Inflammatory macrophage treated with lipopolysaccharide for 4 hours (primary cell): Measurements from ENCODE around the gene ARSB.
A peak's percentile ranks its signal among the peaks of the same experiment; 100 is the strongest.
"Not testable (repeated sequence)": the region's sequence is repeated elsewhere in the genome, so short reads cannot be mapped to it uniquely, and the experiment has no call there.

Experiments used
- DNase-seq: peaks from one replicate; pipeline ENCODE4 v3.0.0-alpha.2; 2020

The ARSB gene

DNA sequence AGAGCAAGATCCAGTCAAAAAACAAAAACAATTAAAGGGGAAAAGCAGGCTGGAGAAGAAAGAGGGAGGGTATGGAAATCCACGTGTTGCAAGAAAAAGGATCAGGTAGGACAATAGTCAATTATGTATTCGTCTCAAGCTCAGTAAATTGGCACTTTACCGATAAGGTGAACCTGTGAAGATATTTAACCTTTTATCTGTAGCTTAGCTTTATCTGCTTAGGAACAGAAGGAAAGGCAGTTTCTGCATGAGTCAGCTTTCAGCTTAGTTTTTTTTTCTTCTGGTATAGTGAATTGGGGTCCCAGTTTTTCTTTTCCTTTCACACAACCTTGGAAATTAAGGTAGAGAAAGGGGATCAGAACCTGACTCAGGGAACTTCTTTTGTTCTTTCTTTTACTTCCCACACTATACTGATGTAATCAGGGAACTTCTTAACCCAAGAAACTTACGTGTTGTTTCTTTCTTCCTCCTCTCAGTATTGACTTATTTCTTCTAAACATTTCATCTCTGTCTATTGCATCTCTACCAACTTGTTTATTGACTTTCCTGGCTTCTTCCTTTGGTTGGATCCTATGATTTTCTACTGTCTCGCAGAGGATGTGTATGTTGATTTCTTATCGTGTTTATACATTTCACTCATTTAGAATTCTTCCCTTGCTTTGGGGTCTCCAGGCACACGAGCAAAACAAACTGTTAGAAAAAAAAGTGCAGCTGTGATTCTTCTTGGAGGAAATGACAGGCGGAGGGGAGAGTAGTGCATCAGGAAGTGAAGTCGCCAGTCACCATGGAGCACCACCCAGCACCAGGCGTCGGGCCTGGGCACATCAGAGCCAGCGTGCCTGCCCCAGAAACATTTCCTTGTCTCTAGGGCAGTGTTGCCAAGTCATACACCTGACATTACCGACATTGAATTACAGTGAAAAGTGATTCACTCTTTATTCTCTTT, 213.6 kb downstream of the ARSB start:
- peak; percentile 75 for DNase-seq

DNA sequence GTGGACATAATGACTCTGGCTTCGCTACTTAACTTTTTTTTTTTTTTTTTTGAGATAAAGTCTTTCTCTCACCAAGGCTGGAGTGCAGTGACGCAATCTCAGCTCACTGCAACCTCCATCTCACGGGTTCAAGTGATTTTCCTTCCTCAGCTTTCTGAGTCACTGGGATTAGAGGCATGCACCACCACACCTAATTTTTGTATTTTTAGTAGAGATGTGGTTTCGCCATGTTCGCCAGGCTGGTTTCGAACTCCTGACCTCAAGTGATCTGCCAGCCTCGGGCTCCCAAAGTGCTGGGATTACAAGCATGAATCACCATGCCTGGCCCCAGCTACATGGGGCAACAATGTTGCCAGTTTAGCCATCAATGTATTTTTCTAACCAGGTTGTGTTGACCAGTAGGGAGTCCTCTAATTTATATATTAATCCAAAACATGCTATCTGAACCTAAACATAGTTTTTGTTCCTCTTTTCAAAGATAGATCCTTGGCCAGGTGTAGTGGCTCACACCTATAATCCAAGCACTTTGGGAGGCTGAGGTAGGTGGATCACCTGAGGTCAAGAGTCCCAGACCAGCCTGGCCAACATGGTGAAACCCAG, 216.2 kb downstream of the ARSB start:
- no peak for DNase-seq

DNA sequence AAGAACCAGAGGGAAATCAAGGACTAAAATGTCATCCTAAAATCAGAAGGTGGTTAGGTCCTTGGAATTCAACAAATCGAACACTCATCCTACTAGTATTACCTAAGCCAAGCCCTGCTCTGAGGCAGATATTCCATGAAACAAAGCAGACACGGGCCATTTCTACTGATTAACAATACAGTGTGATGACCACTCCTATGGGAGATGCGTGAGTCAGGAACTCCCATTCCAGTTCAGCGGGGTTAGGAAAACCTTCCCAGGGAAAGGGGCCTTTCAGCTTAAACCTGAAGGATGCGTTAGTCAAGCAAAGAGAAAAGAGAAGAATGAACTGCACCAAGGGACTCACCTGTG, 218.7 kb downstream of the ARSB start:
- no peak for DNase-seq

DNA sequence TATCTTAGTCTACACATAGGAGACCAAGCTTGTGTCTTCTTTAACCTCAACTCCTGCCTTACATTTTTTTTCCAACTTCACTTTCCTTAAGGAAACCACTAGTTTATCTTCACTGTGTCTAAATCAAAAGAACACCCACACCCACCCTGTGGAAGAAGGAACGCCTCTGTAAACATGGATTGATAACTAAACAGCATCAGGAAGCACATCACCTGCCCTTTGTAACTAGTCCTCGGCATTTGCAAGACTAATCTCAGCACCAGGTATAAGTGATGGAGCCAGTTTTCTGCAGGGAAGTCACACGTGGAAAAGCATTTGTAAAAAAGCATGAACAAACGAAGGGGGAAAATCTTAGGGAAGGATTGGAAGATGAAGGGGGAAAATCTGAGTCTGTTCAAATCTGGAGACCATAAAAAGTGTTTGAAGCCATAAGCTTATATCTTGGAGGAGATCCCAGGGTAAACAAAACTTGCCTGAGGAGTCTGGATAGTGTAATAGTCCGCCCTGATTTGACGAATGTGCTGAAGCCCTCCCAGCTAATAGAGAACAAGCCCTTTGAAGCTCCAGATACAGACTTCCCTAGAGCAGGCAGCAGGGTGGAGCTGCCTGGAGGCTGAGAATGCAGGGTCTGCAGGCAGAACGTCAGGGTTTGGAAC, 219.2 kb downstream of the ARSB start:
- no peak for DNase-seq

DNA sequence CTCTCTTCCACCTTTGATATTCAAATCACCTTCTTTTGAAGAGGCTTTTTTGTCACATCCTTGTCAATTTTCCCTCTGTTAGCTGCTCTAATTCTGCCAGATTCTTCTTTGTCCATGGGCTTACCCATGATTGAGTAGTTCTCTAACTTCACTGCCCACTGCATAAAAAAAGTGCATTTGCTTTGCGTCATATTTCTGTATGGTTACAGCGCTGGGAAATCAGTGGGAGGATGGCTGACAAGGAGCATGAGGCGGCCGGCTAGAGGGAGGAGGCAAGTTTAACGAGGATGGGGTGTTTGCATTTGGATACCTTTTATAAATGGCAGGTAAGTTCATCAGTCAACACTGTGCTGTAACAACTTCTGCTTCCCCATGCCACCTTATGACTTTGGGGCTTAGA, 220.0 kb downstream of the ARSB start:
- peak; percentile 36 for DNase-seq

DNA sequence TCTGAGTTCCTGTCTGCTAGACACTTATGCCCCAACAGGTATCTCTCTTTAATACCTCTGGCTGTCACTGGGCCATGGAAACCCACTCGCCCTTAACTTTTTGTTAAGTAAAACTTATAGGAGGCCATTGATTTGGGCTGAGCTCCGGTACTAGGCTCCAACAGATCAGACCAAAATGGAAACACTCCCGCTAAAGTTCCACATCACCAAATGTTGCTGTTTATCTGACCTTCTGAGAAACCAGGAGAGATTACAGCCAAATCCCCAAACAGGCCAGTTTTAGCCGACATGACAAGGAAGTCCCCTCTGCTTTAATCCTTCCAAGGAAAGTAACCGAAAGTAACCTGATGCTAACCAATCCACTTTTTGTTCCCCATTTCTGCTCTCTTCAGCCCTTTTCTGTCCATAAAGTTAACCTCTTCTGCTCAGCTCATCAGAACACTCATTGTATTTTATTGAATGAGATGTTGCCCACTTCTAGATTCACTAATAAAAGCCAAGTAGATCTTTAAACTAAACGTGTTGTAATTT, 221.4 kb downstream of the ARSB start:
- peak; percentile 40 for DNase-seq

DNA sequence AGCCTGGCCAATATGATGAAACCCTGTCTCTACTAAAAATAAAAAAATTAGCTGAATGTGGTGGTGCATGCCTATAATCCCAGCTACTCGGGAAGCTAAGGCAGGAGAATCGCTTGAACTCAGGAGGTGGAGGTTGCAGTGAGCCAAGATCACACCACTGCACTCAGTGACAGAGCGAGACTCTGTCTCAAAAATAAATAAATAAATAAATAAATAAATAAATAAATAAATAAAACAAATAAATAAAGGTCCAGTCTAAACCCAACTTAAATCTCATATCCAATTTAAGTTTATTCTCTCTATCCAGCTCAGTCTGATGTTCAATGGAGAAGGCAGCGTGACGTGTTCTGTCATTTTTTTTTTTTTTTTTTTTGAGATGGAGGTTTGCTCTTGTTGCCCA, 222.4 kb downstream of the ARSB start:
- not testable (repeated sequence) for DNase-seq

DNA sequence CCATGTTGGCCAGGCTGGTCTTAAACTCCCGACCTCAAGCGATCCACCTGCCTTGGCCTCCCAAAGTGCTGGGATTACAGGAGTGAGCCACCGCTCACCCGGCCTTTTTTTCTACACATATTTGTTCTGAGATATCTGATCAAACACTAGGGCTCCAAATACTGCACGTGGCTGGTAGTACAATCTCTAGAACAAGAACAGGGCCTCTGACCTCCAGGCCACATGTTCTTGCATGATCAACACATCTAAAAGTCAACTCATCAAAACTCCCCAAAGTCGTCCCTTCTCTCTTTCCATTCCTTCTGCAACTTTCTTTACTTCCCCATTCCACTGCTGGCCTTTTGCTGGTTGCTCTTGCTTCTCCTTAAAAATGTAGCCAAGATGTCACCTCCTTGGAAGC, 223.3 kb downstream of the ARSB start:
- peak; percentile 65 for DNase-seq

DNA sequence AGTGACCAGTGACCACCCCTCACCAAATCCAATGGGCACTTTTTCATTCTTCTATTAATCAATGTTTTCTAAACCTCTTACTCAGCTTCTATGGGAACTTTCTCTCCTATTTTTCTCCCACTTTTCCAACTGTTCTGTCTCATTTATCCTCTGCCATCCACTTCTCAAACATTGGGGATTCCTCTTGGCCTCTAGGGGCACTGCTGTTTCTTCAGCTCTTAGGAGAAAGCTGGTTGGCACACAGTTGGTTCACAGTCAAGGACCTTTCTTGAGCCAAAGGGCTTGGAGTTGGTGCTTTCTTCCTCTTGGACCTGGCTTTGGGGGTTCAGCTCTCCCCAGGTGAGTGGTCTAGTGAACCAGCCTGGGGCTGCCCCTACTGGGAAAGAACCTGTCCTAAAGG, 224.3 kb downstream of the ARSB start:
- peak; percentile 11 for DNase-seq

DNA sequence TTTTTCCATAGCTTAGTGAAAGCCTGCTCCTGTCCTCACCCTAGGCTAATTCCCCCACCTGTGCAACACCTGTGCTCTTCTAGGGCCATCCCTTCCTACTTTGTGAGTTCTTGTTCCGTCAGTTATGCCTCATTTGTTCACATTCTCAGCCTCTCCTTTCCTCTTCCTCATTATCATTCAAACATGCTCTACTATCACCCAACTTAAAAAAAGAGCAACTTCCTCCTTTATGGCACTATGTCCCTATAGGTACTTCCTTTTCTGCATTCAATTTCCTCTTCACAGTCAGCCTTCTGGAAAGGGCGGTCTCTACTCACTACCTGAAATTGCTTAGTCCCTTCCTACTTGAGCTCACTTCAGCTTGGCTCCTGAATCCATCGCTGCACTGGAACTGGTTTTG, 224.7 kb downstream of the ARSB start:
- peak; percentile 80 for DNase-seq

DNA sequence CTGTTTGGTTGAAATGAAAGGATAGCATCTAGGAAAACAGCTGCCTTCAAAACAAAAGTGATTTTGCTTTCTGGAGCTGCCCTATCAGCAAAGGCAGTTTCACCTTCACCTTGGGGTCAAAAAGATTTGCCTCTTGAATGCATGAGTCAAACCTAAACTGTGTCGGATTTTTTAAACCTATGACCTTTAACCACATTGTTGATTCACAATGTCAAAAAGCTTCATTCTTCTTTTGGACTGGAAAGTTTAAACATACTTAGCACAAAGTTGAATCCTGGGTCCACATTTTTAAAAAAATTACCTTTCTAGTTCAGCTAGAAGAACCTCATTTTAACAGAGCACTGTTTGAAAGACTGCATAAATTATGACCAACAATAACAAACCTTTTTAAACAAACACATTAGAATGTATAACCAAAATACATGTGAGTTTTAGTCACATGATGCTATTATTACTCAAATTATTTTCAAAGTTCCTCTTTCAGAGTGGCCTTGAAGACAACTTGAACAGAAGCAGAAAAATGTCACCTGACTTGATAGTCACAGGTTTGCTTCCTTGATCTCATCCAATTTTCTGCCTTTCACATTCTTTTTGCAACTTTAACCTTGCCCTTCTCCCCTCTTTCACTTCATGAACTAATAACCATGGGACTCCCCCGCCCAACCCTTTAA, 226.8 kb downstream of the ARSB start:
- peak; percentile 85 for DNase-seq

DNA sequence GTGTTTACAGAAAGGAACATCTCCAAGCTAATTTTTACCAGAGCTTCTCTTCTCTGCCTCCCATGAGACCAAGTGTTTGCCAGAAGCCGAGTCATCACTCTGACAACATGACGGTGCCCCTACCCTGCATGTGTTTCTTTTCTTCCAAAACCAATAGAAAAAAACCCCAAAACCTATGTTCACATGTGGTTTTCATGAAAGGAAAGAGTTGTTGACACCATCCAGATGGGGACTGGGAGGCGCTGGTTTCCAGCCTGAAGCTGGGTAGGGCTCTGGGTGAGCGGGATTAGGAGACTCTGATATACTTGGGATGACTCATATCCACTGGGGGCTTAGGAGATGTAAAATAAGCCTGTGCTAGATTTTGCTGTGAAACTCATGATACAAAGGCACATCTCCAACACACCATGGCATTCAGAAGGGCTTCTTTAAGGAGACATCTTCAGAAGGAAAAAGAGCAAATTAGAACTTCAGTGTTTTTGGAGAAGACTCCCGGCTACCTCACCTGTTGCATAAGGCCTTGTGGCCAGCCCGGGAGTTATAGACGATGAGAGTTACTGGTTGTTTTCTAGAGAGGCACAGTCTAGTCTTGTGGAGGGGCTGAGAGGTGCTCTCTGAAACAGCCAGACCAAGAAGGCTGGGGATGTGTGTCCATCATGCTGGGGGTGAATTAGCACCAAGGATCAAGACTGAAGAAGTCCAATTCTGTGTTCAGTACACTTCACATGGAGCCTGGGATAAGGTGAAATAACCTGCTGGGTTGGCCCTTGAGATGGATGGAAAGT, 227.6 kb downstream of the ARSB start:
- no peak for DNase-seq

DNA sequence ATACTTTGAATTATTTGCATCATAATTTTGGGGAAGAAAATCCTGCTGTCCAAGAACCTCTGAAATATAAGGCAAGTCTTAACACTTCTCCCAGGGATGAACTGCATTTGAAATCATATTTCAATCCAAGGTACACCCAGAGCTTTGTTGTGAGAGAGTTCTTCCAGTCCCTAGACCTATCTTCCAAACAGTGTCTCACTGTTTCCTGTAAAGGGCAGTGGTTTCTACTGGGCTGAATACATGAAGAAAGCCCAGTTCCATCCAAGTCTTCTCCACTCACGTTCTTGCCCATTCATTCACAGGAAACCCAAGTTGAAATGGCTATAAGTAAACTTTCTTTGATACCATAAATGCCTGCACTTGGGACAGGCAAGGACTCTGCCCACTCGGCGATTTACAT, 228.3 kb downstream of the ARSB start:
- DNase-seq: no peak

DNA sequence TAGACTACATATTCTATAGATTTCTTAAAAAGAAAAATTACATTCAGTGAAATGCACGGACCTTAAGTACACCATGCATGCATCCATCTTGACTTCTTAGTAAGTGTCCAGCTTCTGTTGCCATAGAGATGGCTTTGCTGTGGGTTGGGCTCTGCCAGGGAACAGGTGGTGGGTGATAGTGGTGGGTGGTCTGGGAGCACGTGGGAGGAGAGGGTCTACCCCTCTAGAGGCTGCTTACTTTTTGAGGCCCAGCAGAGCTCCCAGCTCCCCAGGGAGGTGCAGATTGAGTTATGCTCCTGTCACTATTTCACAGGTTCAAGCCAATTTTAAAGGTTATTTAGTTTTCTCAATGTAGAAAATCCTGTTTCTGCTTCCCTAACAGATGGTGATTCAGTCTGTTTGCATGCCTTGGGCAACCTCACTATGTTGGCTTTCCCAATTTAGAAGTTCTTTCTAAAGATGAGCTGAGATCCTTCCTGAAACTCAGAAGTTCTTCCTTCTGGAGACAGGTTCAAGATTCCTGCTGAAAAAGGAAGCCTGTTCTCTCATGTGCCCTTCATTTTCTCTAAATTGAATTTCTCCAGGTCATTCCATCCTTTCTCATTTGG, 229.2 kb downstream of the ARSB start:
- DNase-seq: peak; percentile 68

DNA sequence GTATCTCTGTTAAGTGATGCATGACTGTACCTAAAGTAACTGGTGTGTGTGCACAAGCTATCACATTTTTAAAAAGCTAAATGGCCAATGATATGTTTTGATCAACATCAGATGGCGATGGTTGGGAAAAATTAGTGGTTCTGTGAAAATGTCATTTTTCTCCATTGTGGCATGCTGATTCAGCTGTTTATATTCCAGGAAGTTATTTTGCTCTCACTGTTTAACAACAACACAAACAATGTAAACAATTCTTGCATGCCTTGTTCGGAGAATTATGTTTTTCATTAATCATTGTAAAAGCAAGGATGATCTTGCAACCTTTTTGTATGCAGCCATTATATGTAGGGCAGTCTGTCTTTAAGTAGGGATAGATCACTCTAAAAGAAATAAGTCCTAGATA, 230.5 kb downstream of the ARSB start:
- DNase-seq: no peak

DNA sequence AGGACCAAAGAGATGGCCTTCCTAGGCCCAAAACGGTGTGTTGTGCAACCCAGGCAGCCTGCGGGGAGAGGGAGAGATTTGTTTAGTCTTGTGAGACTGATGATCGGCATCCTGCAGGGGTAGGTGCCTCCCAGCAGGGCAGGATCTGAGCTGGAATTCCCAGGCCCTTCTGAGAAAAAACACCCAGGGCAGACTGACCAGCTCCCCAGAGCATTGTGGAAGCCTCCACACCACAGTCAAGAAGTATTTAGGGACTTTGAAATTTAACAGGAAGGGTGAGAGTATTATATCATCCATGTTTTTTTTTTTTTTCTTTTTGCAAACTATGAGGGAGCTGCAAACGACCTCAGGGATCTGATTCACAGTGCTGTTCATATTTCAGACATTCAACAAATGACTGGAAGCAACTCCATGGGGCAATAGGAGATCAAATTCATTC, 232.0 kb downstream of the ARSB start:
- no peak for DNase-seq

DNA sequence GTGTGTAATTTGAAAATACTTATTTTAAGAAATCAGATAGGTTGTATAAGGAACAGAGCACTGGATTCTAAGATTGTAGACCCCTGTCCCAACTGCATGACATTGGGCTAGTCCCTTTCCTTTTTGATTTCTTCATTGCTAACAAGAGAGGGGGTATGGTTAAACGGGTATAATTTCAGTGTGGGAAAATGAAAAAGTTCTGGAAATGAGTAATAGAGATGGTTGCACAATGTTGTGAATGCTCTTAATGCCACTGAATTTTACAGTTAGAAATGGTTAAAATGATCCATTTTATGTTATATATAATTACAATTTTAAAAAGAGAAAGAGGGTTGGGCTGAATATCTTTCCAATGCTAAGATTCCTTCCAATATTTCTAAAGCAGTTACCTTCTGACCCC, 233.2 kb downstream of the ARSB start:
- DNase-seq: no peak

DNA sequence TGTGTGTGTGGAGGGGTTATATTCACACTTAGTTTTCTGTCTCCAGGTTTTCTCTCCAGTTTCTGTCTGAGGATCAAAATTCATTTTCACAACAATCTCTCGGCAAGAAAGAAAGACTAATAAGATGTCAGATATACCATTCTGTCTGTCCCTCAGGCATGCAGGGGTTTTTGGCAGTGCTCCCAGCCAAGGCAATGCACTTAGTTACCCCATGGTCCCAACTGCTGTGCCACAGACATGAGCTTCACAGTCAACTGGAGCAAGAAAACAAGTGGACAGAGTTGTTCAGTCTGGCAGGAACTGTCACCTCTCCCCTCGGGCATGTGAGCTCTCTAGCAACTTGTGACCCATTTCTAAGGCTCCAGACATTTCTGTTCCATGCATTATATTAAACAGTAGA, 234.8 kb downstream of the ARSB start:
- no peak for DNase-seq

DNA sequence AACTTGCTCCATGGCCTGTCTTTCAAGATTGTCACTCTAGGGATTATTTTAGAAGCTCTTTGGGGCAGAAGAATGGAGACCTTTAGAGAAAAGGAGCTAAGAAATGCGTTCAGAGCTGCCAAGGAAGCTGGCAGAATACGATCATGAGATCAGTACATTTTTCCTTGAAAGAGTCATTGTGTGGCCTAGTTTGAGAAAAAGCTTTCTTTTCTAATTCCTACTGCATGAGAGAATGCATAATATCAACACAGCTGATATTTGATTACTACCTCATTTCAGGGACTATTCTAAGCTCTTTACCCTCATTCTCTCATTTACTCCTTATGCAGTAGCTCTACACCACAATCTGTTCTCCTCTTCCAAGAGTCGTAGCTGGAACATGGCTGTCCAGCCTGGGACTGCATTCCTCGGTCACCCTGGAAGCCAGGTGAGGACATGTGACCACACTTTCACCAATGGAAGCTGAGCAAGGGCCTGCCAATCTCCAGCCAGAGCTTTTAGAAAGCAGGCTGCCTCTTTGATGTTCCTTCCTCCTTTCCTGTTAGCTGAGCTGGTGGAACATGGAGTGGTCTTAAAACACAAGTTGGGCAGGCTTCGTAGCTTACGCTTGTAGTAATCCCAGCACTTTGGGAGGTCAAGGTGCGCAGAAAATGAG, 237.3 kb downstream of the ARSB start:
- no peak for DNase-seq

DNA sequence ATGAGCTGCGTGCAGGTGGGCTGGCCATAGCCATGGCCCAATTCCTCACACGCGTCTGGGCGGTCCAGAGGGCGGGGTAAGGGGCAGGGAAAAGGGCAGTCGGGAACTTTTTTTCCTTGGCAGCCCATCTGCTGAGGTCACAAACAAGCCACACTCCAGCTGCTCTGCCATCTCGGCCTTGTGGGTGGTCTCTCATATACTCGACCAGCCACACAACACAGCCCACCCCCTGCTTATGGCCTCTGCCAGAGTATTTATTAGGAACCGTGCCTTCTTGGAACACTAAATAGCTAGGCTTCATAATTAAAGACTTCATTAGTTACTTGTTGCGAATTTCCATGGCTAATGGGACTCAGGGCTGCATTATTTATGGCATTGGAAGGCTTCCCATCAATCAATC, 238.1 kb downstream of the ARSB start:
- DNase-seq: no peak

DNA sequence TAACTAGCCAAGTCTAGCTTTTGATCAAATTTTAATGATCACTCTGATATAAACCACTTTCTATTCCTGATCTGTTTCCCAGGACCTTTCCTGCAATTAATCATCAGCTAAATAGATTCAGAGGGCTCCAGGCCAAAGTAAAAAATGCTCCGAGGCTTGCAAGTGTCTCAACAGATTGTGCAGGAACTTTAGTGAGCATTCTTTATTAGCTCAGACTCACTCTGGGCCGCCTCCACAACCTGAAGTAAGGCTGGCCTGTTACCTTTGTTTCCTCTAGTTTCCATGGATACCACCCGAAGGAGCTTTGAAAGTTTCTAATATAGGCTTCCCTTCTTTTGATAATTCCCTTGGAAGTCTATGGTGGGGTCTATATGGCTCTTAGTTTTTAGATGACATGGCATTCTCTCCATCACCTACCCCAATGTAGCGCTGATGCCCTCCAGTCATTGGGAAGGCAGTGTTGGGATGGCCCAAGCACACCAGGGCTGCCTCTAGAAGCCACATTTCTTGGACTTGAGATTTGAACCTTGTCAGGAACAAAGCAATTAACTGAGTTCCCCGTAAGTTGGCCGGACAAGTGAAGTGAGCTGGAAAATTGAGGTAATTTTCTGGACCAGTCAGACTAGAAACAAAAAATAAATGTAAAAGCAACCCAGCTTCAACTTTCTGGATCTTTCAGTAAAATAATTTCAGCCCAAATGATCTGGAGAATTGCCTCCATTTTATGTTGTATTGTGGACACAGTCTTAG, 238.9 kb downstream of the ARSB start:
- DNase-seq: no peak
